Fibroblast of mammary gland (primary cell): ENCODE data around the gene RFTN1.

Experiments used
- DNase-seq: peaks from one replicate; pipeline ENCODE4 v3.0.0-alpha.2; 2010; ENCODE audit warnings: low read depth
- H3K4me3 ChIP-seq: 2 replicates; pipeline ENCODE4 v1.5.1; 2011; ENCODE audit warnings: low read depth, mild to moderate bottlenecking, low read length, moderate library complexity; ENCODE audit not compliant: control insufficient read depth
- CTCF ChIP-seq: conservative IDR thresholded peaks from 2 replicates; pipeline ENCODE4 v1.5.1; 2011; ENCODE audit warnings: low read depth, low read length, inconsistent platforms; ENCODE audit not compliant: control insufficient read depth, insufficient read depth

Gene RFTN1

GRCh38 chr3:16550676-16551341, 37.3 kb upstream of the RFTN1 start:
- TF ChIP-seq CTCF = peak; percentile 92
- peak; percentile 88 for DNase-seq
- H3K4me3 ChIP-seq = no peak overlapping the region

GRCh38 chr3:16550305-16550675, 36.8 kb upstream of the RFTN1 start:
- no peak for DNase-seq
- no peak overlapping the region for H3K4me3 ChIP-seq
- TF ChIP-seq CTCF = no peak

GRCh38 chr3:16548721-16549120, 35.2 kb upstream of the RFTN1 start:
- no peak overlapping the region for H3K4me3 ChIP-seq
- peak; percentile 88 for DNase-seq
- no peak for TF ChIP-seq CTCF

GRCh38 chr3:16547561-16548357, 34.3 kb upstream of the RFTN1 start:
- no peak overlapping the region for H3K4me3 ChIP-seq
- DNase-seq = no peak
- TF ChIP-seq CTCF = no peak

- DNase-seq = no peak
- TF ChIP-seq CTCF = no peak
- no peak overlapping the region for H3K4me3 ChIP-seq
Observed at GRCh38 chr3:16546186-16547010, 32.9 kb upstream of the RFTN1 start.

- no peak overlapping the region for H3K4me3 ChIP-seq
- no peak for DNase-seq
- TF ChIP-seq CTCF = no peak
Observed at GRCh38 chr3:16545413-16546185, 32.1 kb upstream of the RFTN1 start.
